Stimulated activated naive CD4-positive, alpha-beta T cell (primary cell): Measurements from ENCODE around the gene COL4A2.

Experiments used
- DNase-seq, 6 experiments: peaks; one replicate each; lab custom pipeline; 2025; lab: John Stamatoyannopoulos, UW

The COL4A2 gene

GRCh38 chr13:110402299-110403069, 95.4 kb downstream of the COL4A2 start:
- DNase-seq, result no peak

GRCh38 chr13:110403315-110403714, 96.2 kb downstream of the COL4A2 start:
- DNase-seq, result no peak

- no peak for DNase-seq
These were observed 96.6 kb downstream of the COL4A2 start for GRCh38 chr13:110403721-110404120.

GRCh38 chr13:110404321-110404720, 97.2 kb downstream of the COL4A2 start:
- no peak for DNase-seq

- DNase-seq, result no peak
These were observed 98.7 kb downstream of the COL4A2 start for GRCh38 chr13:110405597-110406450.

DNA sequence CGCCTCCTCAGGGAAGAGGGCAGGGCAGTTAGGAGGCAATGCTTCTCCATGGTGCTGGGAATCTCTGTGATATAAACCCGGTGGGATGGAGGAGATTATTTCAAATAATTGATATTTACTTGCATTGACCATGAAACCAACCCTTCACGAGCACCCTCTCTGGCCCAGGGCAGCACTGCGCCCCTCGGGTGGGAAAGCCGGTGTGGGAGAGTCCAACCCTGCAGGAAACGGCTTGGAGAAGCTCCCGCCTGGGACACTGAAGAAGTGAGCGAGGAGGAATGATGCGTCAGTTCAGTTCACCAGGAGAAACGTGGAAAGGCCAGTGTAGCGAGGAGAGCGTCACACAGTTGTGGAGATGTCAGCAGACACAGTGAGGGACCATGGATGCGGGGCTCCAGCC, 99.9 kb downstream of the COL4A2 start:
- DNase-seq, result no peak

DNA sequence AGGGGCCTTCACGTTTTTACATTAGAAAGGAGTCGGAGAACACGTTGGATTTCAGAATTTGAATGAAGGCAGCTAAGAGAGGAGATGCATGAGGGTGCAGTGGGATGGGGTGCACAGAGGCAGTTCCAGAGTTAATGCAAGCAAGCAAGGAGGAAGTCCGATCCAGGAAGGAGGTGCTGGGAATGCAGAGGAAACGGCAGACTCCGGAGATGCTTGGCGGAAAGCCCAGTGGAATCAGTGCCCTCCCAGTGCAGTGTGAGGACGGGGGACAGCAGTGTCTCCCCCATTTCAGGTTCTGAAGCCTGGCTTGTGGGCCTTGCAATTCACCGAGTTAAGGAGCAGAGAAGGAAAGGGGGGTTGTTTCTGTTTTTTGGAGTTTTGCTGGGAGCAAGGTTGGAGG, 100.4 kb downstream of the COL4A2 start:
- DNase-seq, result no peak

- no peak for DNase-seq
These were observed 101.2 kb downstream of the COL4A2 start for GRCh38 chr13:110408286-110408685.

DNA sequence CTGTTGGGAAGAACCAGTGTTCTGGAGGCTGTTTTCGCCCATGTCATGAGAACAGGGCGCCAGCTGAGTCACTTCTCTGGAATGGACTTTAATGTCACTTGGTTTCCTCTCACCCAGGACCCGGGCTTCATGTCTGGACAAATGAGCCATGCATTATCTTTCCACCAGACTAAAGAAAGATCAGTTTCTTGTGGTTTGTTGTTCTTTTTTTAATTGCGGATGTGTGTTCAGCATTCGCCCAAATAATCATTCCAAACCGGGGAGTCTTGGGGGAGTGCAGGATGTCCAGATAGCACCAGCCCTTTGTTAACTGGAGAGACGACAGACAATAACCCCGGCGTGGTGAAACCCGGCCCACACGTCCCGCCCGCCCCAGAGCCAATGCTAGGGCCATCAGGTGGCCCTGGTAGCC, 102.5 kb downstream of the COL4A2 start:
- no peak for DNase-seq

DNA sequence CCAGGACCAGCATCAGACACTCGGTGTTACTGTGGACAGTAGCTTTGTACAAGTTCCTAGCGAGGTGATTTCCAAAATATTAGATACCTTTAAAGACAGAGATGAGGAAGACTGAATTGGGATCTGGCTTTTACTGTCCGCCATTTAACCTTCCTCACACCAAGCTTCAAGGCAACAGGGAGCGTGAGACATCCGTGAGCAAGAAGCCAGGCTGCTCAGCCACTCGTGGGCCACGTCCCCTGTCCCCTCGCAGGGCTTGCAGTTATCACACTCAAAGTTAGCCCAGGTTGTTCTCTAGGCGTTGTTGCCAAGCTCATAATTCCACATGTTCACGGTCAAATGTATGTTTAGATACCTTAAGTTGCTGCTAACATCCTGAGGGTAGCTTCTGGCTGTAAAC, 102.9 kb downstream of the COL4A2 start:
- no peak for DNase-seq

DNA sequence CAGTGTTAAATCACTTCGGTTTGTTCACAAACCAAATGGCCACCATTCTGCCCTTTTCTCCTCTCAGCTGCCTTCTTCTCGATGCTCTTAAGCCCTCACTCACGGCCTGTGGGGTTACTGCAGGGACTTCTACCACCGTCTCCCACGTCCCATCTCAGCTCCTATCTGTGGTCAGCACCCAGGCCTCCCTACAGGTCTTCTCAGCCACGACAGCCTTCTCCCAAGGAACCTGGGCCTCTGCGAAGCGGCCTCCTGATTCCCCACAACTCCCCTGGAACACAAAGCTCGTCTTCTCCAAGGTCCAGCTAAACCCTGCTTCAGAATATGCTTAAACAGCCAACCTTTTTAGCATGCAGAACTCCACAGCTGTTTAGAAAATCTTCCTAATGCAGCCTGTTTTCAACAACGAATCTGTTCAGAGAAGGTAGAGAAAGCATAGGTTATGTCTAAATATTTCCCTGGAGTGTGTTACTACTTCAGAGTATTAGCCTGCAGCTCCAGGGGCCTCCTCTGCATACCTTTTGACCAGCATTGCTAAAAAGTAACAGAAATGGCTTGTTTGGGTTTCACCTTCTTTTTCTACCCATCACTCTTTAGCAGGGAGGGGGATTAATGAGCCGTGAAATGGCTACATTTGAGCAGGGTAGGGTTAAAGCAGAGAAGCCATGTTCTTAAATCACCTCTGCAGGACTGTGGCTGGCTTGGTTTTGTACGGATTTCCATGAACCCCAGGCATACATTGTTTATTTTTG, 104.0 kb downstream of the COL4A2 start:
- DNase-seq, result no peak

- no peak for DNase-seq
These were observed 104.6 kb downstream of the COL4A2 start for GRCh38 chr13:110411688-110412059.

DNA sequence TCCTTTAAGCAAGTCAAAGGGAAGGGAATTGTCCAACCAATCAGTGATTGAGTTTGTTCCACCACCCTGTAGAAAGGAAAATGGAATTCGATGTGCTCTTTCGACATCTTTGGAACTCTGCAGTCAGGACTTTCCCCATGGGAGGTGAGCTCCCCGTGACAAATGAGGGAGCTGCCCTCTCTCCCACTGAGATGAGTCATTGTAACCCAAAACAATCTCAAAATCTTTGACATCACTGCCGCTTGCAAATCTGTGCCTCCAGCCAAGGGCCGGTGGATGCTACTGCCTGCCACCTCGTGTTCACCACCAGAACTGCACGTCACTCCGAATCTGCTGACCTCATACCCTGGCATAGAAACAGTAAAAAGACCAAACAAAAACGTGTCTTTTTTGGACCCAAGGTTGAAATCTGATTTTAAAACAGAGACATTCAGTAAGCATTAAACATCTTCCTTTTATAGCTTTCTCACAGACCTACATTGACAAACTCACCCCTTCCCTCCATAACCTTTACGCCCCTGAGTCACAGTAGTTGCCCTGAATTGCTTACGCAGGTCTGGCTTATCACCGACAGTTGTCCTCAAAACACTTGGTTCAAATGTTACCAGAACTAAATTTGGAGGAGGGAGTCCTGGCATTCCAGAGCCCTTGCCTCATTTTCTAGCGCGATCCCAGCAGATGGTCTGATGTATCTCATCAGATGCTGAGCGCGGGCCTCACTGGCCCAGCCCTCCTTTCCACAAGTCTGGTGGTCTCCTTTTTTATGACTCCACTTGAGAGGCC, 105.2 kb downstream of the COL4A2 start:
- DNase-seq, result peak in 5 of 6 experiments; percentile 21 to 63 (median 31)

DNA sequence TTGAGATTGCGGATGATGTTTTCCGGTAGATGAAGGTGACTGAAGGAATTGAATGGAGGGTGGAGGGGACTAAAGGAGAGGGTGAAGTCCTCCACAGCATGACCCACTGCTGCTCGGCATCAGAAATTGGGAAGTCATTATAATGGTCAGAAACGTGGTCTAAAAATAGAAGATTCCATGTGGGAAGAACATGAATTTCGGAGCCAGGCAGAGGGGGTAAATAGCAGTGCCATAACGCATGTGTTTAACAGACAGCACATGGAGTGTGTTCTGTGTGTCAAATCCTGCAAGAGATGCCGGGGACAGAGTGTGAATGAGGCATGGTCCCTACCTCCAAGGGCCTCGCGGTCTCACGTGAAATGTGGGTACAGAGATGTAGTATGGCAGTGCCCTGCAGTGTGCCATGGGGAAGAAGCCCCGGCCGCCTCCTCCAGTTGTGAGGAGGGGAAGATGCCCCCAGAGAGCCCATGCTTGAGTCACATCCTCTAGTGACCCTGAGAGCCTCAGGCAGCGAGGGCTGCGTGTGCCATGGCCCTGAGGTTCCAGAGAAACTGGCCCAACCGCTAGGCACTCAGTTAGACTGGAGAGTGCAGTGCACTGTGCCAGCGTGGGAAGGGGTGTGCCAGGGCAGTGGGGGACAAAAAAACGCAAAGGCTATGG, 106.1 kb downstream of the COL4A2 start:
- DNase-seq, result no peak

DNA sequence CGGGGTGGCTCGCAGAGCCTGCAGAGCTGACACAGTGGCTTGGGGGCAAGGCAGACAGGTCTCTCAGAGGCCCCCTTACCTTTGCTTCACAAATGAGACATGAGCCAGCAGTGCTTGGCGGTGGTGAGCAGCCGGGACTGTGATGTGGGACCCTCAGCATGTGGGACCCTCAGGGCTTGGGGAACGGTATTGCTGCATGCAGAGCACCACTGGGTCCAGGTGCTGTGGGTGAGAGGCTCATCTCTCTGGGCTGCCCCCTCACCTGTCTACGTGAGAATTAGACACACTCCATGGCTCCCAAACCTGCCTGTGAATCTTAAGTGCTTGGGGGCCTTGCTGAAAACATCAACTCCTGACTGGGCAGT, 106.6 kb downstream of the COL4A2 start:
- no peak for DNase-seq

- no peak for DNase-seq
These were observed 107.2 kb downstream of the COL4A2 start for GRCh38 chr13:110414283-110414682.

DNA sequence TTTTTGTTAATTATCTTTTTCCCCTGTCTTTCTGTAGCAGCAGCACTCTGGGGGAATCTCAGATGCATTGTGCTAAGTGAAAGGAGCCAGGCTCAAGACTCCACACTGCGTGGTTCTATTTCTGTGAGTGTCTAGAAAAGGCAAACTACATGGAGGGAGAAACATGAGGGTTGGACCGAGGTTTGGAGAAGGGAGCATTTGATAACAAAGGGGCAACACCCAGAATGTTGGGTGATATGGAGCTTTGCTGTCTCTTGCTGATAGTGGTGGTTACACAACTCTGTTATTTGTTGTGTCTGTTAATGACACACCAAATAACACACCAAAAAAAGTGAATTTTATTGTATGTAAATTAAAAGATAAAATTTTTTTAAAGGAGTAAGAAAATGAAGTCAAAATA, 107.8 kb downstream of the COL4A2 start:
- DNase-seq, result no peak

GRCh38 chr13:110415669-110416068, 108.6 kb downstream of the COL4A2 start:
- DNase-seq, result no peak

GRCh38 chr13:110416131-110417025, 109.3 kb downstream of the COL4A2 start:
- no peak for DNase-seq

DNA sequence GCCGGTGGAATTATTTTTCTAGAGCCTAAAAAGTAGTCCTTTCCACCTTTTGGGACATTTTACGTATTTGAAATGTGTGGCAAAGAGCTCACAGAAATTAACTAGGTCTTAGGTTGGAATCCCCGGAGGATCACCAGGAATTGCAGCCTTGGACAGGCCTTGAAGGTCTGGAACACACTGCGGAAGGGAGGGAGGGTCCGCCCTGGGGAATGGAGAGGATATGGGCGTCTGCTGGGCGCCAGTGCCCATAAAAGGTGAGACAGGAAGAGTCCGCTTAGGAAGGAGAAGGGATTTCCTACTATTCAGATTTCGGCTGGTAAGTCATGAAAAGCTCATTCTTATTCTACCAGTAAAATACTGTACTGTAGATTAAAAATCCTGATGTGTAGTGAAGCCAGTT, 111.9 kb downstream of the COL4A2 start:
- DNase-seq, result no peak
